Measurements from ENCODE around the gene OPCML. TPM values are rescaled to one million over a fixed set of nuclear protein-coding genes. Genes with fewer than 3 reads are reported as not detected.

OPCML gene
- total RNA-seq, 1 experiment from 2014 or later, result not detected

GRCh38 chr11:132650969-132651720 is 881.2 kb downstream of the OPCML start:
- peaks cover 19% of the 10 kb centered on the region; the same call in 1 of the 2 replicates for H3K27me3 ChIP-seq (ENCODE audit: insufficient read depth, low read depth)
- H3K4me3 ChIP-seq, result no peak overlapping the region
- ChIA-PET POLR2A (ENCODE audit: unreplicated experiment) (no interaction called here), CTCF (no interaction called here)
- no peak overlapping the region for H2AFZ ChIP-seq
- H3K36me3 ChIP-seq (ENCODE audit: low read depth), result no peaks in the 10 kb centered on the region
- no peak for DNase-seq
- H3K79me2 ChIP-seq (ENCODE audit: low read depth), result no peaks in the 10 kb centered on the region
- BruUV-seq (replicated peaks), result no TSS peak
- no peaks in the 10 kb centered on the region for H3K9me2 ChIP-seq (ENCODE audit: insufficient read depth)
- H3K27ac ChIP-seq, result no peak overlapping the region
- no peaks in the 10 kb centered on the region for H3F3A ChIP-seq (ENCODE audit: insufficient read depth, low read depth)
- H3K9me3 ChIP-seq (ENCODE audit: insufficient read depth, low read depth), result no peaks in the 10 kb centered on the region
- no peak for TF ChIP-seq EZH2 (IDR thresholded peaks at IDR 0.05; ENCODE audit: low read depth)
- no peak for TF ChIP-seq CTCF (conservative IDR thresholded peaks at IDR 0.05)
- no peaks in the 10 kb centered on the region for H4K20me1 ChIP-seq (ENCODE audit: insufficient read depth)
- H3K4me2 ChIP-seq, result no peak overlapping the region
- H3K4me1 ChIP-seq (replicated peaks; ENCODE audit: insufficient read depth), result no peaks in the 10 kb centered on the region
- intact Hi-C loops (cut with micrococcal nuclease; ENCODE audit: unreplicated experiment), result no loop called here

- Histone ChIP-seq H3K36me3 (ENCODE audit: low read depth) (no peaks in the 10 kb centered on the region), H3K4me2 (no peak overlapping the region)
Measured at GRCh38 chr11:132649277-132649676, 883.0 kb downstream of the OPCML start.

GRCh38 chr11:132648851-132649250 is 883.5 kb downstream of the OPCML start:
- no peaks in the 10 kb centered on the region for H3K79me2 ChIP-seq (ENCODE audit: low read depth)
- ChIA-PET CTCF (no interaction called here), POLR2A (ENCODE audit: unreplicated experiment) (no interaction called here)
- no peak overlapping the region for H3K27ac ChIP-seq
- no peak overlapping the region for H2AFZ ChIP-seq
- no peak for TF ChIP-seq CTCF (conservative IDR thresholded peaks at IDR 0.05)
- no peak for TF ChIP-seq EZH2 (IDR thresholded peaks at IDR 0.05; ENCODE audit: low read depth)
- H3F3A ChIP-seq (ENCODE audit: insufficient read depth, low read depth), result no peaks in the 10 kb centered on the region
- H3K4me1 ChIP-seq (replicated peaks; ENCODE audit: insufficient read depth), result no peaks in the 10 kb centered on the region
- no TSS peak for BruUV-seq (replicated peaks)
- no peak overlapping the region for H3K4me2 ChIP-seq
- H4K20me1 ChIP-seq (ENCODE audit: insufficient read depth), result no peaks in the 10 kb centered on the region
- no peaks in the 10 kb centered on the region for H3K9me3 ChIP-seq (ENCODE audit: insufficient read depth, low read depth)
- no peak overlapping the region for H3K4me3 ChIP-seq
- H3K36me3 ChIP-seq (ENCODE audit: low read depth), result no peaks in the 10 kb centered on the region
- no peaks in the 10 kb centered on the region for H3K9me2 ChIP-seq (ENCODE audit: insufficient read depth)
- peaks cover 19% of the 10 kb centered on the region; the same call in 1 of the 2 replicates for H3K27me3 ChIP-seq (ENCODE audit: insufficient read depth, low read depth)
- DNase-seq, result no peak
- intact Hi-C loops (cut with micrococcal nuclease; ENCODE audit: unreplicated experiment), result no loop called here

More at GRCh38 chr11:132649277-132649676, 883.0 kb downstream of the OPCML start:
- CTCF ChIA-PET, result no interaction called here
- Histone ChIP-seq H3K4me1 (replicated peaks; ENCODE audit: insufficient read depth) (no peaks in the 10 kb centered on the region), H3K9me2 (ENCODE audit: insufficient read depth) (no peaks in the 10 kb centered on the region), H3K4me3 (no peak overlapping the region), H3K27ac (no peak overlapping the region), H3K9me3 (ENCODE audit: insufficient read depth, low read depth) (no peaks in the 10 kb centered on the region), H3K27me3 (ENCODE audit: insufficient read depth, low read depth) (peaks cover 19% of the 10 kb centered on the region; the same call in 1 of the 2 replicates), H3K79me2 (ENCODE audit: low read depth) (no peaks in the 10 kb centered on the region), H4K20me1 (ENCODE audit: insufficient read depth) (no peaks in the 10 kb centered on the region), H3F3A (ENCODE audit: insufficient read depth, low read depth) (no peaks in the 10 kb centered on the region), H2AFZ (no peak overlapping the region)
- no peak for DNase-seq
- no peak for TF ChIP-seq CTCF (conservative IDR thresholded peaks at IDR 0.05)
- intact Hi-C loops (cut with micrococcal nuclease; ENCODE audit: unreplicated experiment), result no loop called here
- POLR2A ChIA-PET (ENCODE audit: unreplicated experiment), result no interaction called here
- BruUV-seq (replicated peaks), result no TSS peak

Data from PC-9 (cell line).